Measurements from ENCODE around the gene RPGRIP1L. TPM values are rescaled to one million over a fixed set of nuclear protein-coding genes. Genes with fewer than 3 reads are reported as not detected.

RPGRIP1L gene
- total and polyA plus RNA-seq, 9 of the 15 experiments (the other 6 are each of a cell fraction or from before 2014, with no cell fraction given) = 3.2 to 7.7 (median 5.8) TPM

- ChIA-PET POLR2A (no interaction called here), CTCF (ENCODE audit: low intra/inter-chr PET ratio) (no interaction called here)
- no peaks in the 10 kb centered on the region for H4K20me1 ChIP-seq (replicated peaks; ENCODE audit: control insufficient read depth, insufficient read depth, low read length)
- H3K79me2 ChIP-seq (ENCODE audit: control insufficient read depth, insufficient read depth, low read length) = no peaks in the 10 kb centered on the region
- TF ChIP-seq HIVEP1 (CRISPR knock-in tag; IDR thresholded peaks at IDR 0.05) = no peak
- TF ChIP-seq MEIS2 (IDR thresholded peaks at IDR 0.05; ENCODE audit: partially characterized antibody) = no peak
- TF ChIP-seq, protein P1, sequence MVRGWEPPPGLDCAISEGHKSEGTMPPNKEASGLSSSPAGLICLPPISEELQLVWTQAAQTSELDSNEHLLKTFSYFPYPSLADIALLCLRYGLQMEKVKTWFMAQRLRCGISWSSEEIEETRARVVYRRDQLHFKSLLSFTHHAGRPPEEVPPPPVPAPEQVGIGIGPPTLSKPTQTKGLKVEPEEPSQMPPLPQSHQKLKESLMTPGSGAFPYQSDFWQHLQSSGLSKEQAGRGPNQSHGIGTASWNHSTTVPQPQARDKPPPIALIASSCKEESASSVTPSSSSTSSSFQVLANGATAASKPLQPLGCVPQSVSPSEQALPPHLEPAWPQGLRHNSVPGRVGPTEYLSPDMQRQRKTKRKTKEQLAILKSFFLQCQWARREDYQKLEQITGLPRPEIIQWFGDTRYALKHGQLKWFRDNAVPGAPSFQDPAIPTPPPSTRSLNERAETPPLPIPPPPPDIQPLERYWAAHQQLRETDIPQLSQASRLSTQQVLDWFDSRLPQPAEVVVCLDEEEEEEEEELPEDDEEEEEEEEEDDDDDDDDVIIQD (CRISPR knock-in tag; IDR thresholded peaks at IDR 0.05) = no peak
- TF ChIP-seq, protein P2, sequence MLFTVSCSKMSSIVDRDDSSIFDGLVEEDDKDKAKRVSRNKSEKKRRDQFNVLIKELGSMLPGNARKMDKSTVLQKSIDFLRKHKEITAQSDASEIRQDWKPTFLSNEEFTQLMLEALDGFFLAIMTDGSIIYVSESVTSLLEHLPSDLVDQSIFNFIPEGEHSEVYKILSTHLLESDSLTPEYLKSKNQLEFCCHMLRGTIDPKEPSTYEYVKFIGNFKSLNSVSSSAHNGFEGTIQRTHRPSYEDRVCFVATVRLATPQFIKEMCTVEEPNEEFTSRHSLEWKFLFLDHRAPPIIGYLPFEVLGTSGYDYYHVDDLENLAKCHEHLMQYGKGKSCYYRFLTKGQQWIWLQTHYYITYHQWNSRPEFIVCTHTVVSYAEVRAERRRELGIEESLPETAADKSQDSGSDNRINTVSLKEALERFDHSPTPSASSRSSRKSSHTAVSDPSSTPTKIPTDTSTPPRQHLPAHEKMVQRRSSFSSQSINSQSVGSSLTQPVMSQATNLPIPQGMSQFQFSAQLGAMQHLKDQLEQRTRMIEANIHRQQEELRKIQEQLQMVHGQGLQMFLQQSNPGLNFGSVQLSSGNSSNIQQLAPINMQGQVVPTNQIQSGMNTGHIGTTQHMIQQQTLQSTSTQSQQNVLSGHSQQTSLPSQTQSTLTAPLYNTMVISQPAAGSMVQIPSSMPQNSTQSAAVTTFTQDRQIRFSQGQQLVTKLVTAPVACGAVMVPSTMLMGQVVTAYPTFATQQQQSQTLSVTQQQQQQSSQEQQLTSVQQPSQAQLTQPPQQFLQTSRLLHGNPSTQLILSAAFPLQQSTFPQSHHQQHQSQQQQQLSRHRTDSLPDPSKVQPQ (CRISPR knock-in tag; IDR thresholded peaks at IDR 0.05; ENCODE audit: borderline replicate concordance) = no peak
- TF ChIP-seq, protein P3, sequence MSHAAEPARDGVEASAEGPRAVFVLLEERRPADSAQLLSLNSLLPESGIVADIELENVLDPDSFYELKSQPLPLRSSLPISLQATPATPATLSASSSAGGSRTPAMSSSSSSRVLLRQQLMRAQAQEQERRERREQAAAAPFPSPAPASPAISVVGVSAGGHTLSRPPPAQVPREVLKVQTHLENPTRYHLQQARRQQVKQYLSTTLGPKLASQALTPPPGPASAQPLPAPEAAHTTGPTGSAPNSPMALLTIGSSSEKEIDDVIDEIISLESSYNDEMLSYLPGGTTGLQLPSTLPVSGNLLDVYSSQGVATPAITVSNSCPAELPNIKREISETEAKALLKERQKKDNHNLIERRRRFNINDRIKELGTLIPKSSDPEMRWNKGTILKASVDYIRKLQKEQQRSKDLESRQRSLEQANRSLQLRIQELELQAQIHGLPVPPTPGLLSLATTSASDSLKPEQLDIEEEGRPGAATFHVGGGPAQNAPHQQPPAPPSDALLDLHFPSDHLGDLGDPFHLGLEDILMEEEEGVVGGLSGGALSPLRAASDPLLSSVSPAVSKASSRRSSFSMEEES (CRISPR knock-in tag; IDR thresholded peaks at IDR 0.05) = no peak
- TF ChIP-seq TCF3 (CRISPR knock-in tag; IDR thresholded peaks at IDR 0.05) = no peak
- TF ChIP-seq PCBP2 (IDR thresholded peaks at IDR 0.05; ENCODE audit: low read depth, low read length, poor library complexity, severe bottlenecking) = no peak
- TF ChIP-seq, protein P4, sequence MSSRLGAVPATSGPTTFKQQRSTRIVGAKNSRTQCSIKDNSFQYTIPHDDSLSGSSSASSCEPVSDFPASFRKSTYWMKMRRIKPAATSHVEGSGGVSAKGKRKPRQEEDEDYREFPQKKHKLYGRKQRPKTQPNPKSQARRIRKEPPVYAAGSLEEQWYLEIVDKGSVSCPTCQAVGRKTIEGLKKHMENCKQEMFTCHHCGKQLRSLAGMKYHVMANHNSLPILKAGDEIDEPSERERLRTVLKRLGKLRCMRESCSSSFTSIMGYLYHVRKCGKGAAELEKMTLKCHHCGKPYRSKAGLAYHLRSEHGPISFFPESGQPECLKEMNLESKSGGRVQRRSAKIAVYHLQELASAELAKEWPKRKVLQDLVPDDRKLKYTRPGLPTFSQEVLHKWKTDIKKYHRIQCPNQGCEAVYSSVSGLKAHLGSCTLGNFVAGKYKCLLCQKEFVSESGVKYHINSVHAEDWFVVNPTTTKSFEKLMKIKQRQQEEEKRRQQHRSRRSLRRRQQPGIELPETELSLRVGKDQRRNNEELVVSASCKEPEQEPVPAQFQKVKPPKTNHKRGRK (tag; IDR thresholded peaks at IDR 0.05) = no peak
- TF ChIP-seq PHF21A (IDR thresholded peaks at IDR 0.05; ENCODE audit: borderline replicate concordance, low read depth) = no peak
- no peak overlapping the region for H2AFZ ChIP-seq (ENCODE audit: low read depth, low read length)
- no peak for ATAC-seq
- no peak for FAIRE-seq
- H3K27ac ChIP-seq (ENCODE audit: extremely low read depth, low read depth, low read length) = no peak overlapping the region
- no TSS peak for BruUV-seq (replicated peaks)
- H3K36me3 ChIP-seq (ENCODE audit: control insufficient read depth, insufficient read depth, low read length) = no peaks in the 10 kb centered on the region
- no peak for DNase-seq (ENCODE audit: extremely low read depth in 1 of 4, low spot score in 3 of 4)
- no peak overlapping the region for H3K4me2 ChIP-seq (ENCODE audit: insufficient read depth, low read length)
- 76% methylated on average over 1 of the region's 1 CpG for WGBS (ENCODE audit: insufficient coverage, low coverage, missing lambda C conversion rate)
- H3K9me1 ChIP-seq (ENCODE audit: control insufficient read depth, insufficient read depth, low read length) = no peaks in the 10 kb centered on the region
- no peak overlapping the region for H3K4me3 ChIP-seq
- H3K4me1 ChIP-seq (replicated peaks in 1 of 2; ENCODE audit: control insufficient read depth in 2 of 2, insufficient read depth in 2 of 2, low read length in 2 of 2) = no peaks in the 10 kb centered on the region
- H3K9ac ChIP-seq (ENCODE audit: insufficient read depth in 1 of 2, low read depth in 2 of 2, low read length in 2 of 2) = no peak overlapping the region
- intact Hi-C loops (cut with micrococcal nuclease) = no loop called here
- no peaks in the 10 kb centered on the region for H3K27me3 ChIP-seq (ENCODE audit: control insufficient read depth in 2 of 2, insufficient read depth in 2 of 2, low read length in 2 of 2)
- in situ Hi-C loops (cut with MboI) = no loop called here
- H3K9me3 ChIP-seq (replicated peaks; ENCODE audit: control insufficient read depth, insufficient read depth, low read depth, low read length) = no peaks in the 10 kb centered on the region
These were observed 41.6 kb downstream of the RPGRIP1L start for GRCh38 chr16:53662072-53662471.
